Erythroblast (primary cell): ENCODE measurements around the gene ZNF17.
A peak's percentile ranks its signal among the peaks of the same experiment; 100 is the strongest.
"Not testable (repeated sequence)": the region's sequence is repeated elsewhere in the genome, so short reads cannot be mapped to it uniquely, and the experiment has no call there.

Source experiments
- DNase-seq, 2 experiments: peaks; one replicate each; lab custom pipeline; 2025; lab: John Stamatoyannopoulos, UW
- GATA1 ChIP-seq: IDR thresholded peaks from 2 replicates; pipeline ENCODE4 v1.6.1; 2011; ENCODE audit warnings: low read depth, mild to moderate bottlenecking, control low read depth, low read length, moderate library complexity
- POLR2A ChIP-seq: IDR thresholded peaks from 2 replicates; pipeline ENCODE4 v1.6.1; 2011; ENCODE audit warnings: mild to moderate bottlenecking, low read length

The ZNF17 gene

DNA sequence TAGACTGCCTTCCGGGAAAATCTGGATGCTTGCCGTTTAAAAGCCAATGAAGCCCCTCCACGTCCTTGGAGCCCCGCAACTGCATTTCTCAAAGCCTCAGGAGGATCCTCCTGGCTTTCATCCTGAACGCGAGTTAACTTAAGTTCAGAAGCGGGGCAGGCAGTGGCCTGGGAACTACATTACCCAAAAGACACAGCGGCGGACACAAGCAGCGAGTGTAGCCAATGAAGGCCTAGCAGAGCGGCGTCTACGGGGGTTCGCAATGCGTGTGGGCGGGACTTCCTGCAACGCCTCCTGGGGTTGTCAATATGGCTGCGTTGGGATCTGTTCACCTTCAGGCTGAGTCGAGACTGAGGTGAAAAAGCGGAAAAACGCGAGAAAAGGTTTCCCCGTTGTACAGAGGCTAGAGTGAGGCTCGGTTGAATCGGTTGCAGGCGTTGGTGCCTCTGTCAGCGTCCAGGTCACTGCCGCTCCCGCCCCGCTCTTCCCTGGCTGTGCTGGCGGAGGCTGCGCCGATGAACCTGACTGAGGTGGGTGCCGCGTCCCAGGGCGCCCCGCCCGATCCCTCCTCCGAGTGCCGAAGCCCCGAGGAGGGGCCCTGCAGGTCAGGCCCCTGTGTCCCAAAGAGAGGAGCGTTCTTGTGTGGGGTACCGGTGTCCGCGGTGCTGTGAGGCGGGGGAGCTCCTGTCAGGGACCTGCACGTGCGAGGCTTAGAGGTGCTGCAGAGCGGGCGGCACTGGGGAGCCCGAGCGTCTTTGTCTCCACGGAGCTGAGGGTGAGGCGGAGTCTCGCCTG is at the start of gene ZNF17:
ZNF17 (plus strand) TSS at position 285 of the 795 bp plus-strand sequence. CDS start 2,455 bp downstream, outside the sequence.
- TF ChIP-seq GATA1 (no peak), POLR2A (peak; percentile 75)
- DNase-seq, result peak; percentile 94 to 96

- no peak for TF ChIP-seq GATA1
- TF ChIP-seq POLR2A, result no peak
- no peak for DNase-seq
Measured at GRCh38 chr19:57362419-57362818, 48.5 kb upstream of the ZNF17 start.

DNA sequence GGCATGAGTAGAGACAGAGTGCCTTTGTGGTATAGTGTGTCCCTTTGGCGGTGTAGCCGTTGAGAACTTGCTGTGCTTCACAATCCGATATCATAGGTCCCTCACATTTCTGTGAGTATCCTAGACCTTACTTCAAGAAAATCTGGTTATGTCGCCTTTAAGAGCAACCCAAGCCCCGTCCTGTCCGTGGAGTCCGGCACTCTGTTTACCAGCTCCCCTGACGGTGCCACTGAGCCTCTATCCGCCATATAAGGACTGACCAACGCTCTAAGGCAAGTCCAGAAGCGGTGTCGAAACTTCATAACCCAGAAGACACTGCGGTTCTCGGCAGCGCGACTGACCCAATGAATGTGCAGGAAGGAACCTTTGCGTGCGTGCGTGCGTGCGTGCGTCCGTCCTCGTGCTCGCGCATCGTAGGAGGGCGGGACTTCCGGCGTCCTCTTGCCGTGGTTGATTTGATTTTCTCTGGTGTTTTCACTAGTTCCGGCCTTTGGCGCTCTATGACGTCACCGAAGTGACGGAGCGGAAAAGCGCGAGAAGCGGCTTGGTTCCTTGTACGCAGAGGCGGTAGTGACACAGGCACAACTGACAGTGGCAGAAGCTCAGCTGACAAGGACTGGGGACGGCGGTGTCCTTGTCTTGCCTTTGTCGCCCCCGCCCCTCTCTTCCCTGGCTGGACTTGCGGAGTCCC is 47.8 kb upstream of the ZNF17 start, which contains the start of the genes TRAPPC2B and ZNF547:
TRAPPC2B (plus strand) TSS at position 555 of the 691 bp plus-strand sequence. CDS start 1,283 bp downstream, outside the sequence.
ZNF547 (plus strand) TSS at position 555 of the 691 bp plus-strand sequence. CDS start 5,005 bp downstream, outside the sequence.
- no peak for TF ChIP-seq GATA1
- peak; percentile 93 for TF ChIP-seq POLR2A
- DNase-seq, result peak; percentile 100

DNA sequence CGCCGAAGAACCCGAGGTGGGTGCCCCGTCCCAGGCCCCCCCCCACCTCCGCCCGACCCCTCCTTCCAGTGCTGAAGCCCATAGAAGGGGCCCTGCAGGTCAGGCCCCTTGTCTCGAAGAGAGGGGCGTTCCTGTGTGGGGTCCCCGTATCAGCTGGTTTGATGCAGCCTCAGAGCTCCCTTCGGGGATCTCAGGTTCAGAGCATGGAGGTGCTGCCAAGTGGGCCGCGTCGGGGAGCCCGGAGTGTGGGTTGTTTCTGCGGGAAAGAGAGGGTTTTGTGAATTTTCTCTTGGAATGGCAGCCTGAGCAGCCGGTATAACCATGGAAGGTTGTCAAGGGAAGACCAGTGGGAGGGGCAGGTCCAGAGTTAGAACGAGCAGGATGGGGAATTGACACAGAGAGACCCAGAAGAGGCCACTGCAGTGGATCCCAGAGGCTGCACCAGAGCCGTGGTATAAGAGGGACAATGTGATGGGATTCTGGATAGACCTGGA is 47.2 kb upstream of the ZNF17 start:
- no peak for TF ChIP-seq POLR2A
- no peak for TF ChIP-seq GATA1
- no peak for DNase-seq

- TF ChIP-seq GATA1, result no peak
Measured at GRCh38 chr19:57366776-57367175, 44.2 kb upstream of the ZNF17 start.

GRCh38 chr19:57374179-57374578 is 36.8 kb upstream of the ZNF17 start:
- no peak for DNase-seq

More at GRCh38 chr19:57366776-57367175, 44.2 kb upstream of the ZNF17 start:
- no peak for DNase-seq

GRCh38 chr19:57374647-57375046 is 36.3 kb upstream of the ZNF17 start:
- not testable (repeated sequence) for DNase-seq

More at GRCh38 chr19:57374179-57374578, 36.8 kb upstream of the ZNF17 start:
- TF ChIP-seq GATA1 (no peak), POLR2A (no peak)

- TF ChIP-seq POLR2A, result no peak
- no peak for TF ChIP-seq GATA1
- no peak for DNase-seq
Measured at GRCh38 chr19:57376151-57376550, 34.8 kb upstream of the ZNF17 start.

- DNase-seq, result peak in 1 of 2 experiments; percentile 14
- TF ChIP-seq POLR2A (no peak), GATA1 (no peak)
Measured at GRCh38 chr19:57377498-57378146, 33.3 kb upstream of the ZNF17 start.

DNA sequence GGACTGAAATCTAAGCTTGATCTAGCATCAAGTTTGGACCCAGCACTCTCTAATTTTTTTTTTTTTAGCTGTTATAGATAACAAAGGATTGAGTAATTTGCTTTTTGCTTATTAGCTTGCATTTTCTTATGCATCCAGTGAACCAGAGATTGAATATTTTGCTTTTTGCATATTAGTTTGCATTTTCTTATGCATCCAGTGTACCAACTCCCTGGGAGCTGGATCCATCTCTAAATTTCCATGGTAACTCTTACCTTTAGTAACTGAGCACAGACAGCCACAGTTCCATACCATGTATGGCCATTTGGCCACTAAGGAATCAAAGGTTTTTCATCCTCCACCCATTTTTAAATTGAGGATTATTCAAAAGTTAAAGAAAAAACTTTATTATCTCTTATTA is 30.0 kb upstream of the ZNF17 start:
- DNase-seq, result no peak
- TF ChIP-seq GATA1, result no peak
- no peak for TF ChIP-seq POLR2A

GRCh38 chr19:57382806-57383488 is 28.0 kb upstream of the ZNF17 start:
- DNase-seq, result no peak
- TF ChIP-seq POLR2A (no peak), GATA1 (no peak)

DNA sequence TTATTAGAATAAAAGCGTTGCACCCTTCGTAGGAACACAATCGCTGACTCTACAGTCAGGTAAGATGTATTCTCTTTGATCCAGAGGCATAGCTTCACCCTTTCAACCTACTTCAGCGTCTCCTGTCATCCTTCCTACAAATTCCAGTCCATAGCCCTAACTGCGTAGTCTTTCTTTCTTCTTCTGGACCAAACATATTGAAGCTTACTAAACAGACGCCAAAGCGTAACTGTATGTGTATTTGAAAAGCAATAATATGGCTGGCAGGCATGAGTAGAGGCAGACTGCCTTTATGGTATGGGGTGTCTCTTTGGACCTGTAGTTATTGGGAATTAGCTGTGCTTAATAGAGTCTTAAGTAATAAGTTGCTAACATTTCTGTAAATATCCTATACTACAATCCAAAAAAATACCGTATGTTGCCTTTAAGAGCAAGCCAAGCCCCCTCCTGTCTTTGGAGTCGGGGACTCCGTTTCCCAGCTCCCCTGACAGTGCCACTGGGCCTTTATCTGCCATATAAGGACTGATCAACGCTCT is 21.7 kb upstream of the ZNF17 start:
- no peak for DNase-seq
- no peak for TF ChIP-seq POLR2A
- TF ChIP-seq GATA1, result no peak

DNA sequence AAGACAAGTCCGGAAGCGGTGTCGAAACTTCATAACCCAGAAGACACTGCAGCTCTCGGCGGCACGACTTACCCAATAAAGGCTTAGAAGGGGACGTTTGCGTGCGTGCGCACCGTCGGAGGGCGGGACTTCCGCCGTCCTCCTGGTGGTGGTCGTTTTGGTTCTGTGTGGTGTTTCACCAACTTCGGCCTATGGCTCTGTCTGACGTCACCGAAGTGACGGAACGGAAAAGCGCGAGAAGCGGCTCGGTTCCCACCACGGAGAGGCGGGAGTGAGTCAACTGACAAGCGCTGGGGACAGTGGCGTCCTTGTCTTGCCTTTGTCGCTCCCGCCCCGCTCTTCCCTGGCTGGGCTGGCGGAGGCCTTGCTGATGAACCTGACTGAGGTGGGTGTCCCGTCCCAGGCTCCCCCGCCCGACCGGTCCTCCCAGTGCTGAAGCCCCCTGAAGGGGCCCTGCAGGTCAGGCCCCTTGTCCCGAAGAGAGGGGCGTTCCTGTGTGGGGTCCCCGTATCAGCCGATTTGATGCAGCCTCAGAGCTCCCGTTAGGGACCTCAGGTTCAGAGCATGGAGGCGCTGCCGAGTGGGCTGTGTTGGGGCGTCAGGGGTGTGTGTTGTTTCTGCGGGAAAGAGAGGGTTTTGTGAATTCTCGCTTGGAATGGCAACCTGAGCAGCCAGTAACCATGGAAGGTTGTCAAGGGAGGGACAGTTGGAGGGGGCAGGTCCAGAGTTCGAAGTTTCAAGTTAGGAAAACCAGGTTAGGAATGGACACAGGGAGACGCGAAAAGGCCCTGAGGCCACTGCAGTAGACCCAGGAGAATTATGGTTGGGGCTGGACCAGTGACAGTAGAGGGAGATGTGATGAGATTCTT is 21.0 kb upstream of the ZNF17 start, which contains the start of gene ZNF548:
ZNF548 (plus strand) TSS at position 125 of the 869 bp plus-strand sequence; CDS start at position 371, 246 bp downstream.
- DNase-seq, result peak; percentile 98 to 100
- TF ChIP-seq POLR2A (peak; percentile 89), GATA1 (no peak)
